Kidney (tissue), 14 donors: ENCODE results near the gene NAPB. TPM values are rescaled to one million over a fixed set of nuclear protein-coding genes. Genes with fewer than 3 reads are reported as not detected.

ENCODE experiments used
- DNase-seq, 5 donors: peaks; one replicate each; pipeline ENCODE4 v3.0.0-alpha.2; 2013 to 2020
- FAIRE-seq: peaks from 2 replicates; lab custom pipeline; 2012; peaks lifted over from hg19 to GRCh38; lab: Jason Lieb, UNC
- H3K27ac ChIP-seq, 2 donors: one replicate each; pipeline ENCODE4 v1.7.0; 2013; ENCODE audit warnings: low read depth in 2 of 2, low read length in 2 of 2, inconsistent platforms in 1 of 2
- H3K27me3 ChIP-seq: one replicate; pipeline ENCODE4 v1.7.1; 2013; ENCODE audit warnings: low read length, inconsistent platforms; ENCODE audit not compliant: control insufficient read depth, insufficient read depth
- H3K36me3 ChIP-seq, 3 donors: one replicate each; pipeline versions ENCODE4 v1.7.0 to v1.7.1; 2013; ENCODE audit warnings: low read length in 3 of 3, control low read depth in 1 of 3, inconsistent platforms in 1 of 3; ENCODE audit not compliant: insufficient read depth in 3 of 3, control insufficient read depth in 2 of 3
- H3K4me1 ChIP-seq, 3 donors: one replicate each; pipeline versions ENCODE4 v1.7.0 to v1.7.1; 2013; ENCODE audit warnings: low read length in 3 of 3, inconsistent platforms in 1 of 3, low read depth in 1 of 3; ENCODE audit not compliant: control insufficient read depth in 2 of 3, insufficient read depth in 2 of 3
- H3K4me3 ChIP-seq, 3 donors: one replicate each; pipeline versions ENCODE4 v1.7.0 to v1.8.1; 2013; ENCODE audit warnings: low read length in 3 of 3, control low read depth in 1 of 3, inconsistent platforms in 1 of 3
- H3K9ac ChIP-seq, 3 donors: one replicate each; pipeline versions ENCODE4 v1.7.0 to v1.7.1; 2013; ENCODE audit warnings: low read length in 3 of 3, control low read depth in 1 of 3, inconsistent platforms in 1 of 3
- H3K9me3 ChIP-seq, 3 donors: one replicate each; pipeline versions ENCODE4 v1.7.0 to v1.7.1; 2013; ENCODE audit warnings: low read length in 3 of 3, control low read depth in 1 of 3, inconsistent platforms in 1 of 3; ENCODE audit not compliant: control insufficient read depth in 2 of 3, insufficient read depth in 1 of 3
- intact Hi-C: fragments of 100-400 bp; cut with DNase I; formaldehyde crosslinking; loops from one replicate; pipeline ENCODE4 v1.11.1; 2022
- polyA plus RNA-seq: library from polyadenylated mRNA; stranded (reverse); fragments of 350-450 nt; fragmentation: Illumina TruSeq; extraction: RNeasy Lipid Tissue Mini Kit (QIAGEN cat#74804); gene quantifications from one replicate; pipeline ENCODE4 v1.2.3, GENCODE V29; 2014; ENCODE audit warnings: low read depth, low replicate concordance; ENCODE audit not compliant: insufficient read depth
- total RNA-seq: library from RNA; stranded (reverse); fragmentation: NEBNext Ultra II Directional; extraction: Animal tissue kit (Norgen Biotek cat#: 25700); gene quantifications from one replicate; pipeline ENCODE4 v1.2.1, GENCODE V29; 2021
- TF ChIP-seq, protein P1 (sequence below): IDR thresholded peaks from 3 replicates; pipeline ENCODE4 v1.5.1; 2012; ENCODE audit warnings: mild to moderate bottlenecking, moderate library complexity, borderline replicate concordance; ENCODE audit not compliant: insufficient read depth; ENCODE audit errors: extremely low read depth
- donor health status: control.
- donor health status: control.
- donor health status: control.
- donor health status: control.
- donor health status: control.
- donor health status: DM: yes; HTN: yes; CAD: no.
- donor health status: Normal renal cell carcinoma (clear cell type).

NAPB gene
- total and polyA plus RNA-seq, 2 donors from 2014 or later, result 5.3 to 9.6 TPM

DNA sequence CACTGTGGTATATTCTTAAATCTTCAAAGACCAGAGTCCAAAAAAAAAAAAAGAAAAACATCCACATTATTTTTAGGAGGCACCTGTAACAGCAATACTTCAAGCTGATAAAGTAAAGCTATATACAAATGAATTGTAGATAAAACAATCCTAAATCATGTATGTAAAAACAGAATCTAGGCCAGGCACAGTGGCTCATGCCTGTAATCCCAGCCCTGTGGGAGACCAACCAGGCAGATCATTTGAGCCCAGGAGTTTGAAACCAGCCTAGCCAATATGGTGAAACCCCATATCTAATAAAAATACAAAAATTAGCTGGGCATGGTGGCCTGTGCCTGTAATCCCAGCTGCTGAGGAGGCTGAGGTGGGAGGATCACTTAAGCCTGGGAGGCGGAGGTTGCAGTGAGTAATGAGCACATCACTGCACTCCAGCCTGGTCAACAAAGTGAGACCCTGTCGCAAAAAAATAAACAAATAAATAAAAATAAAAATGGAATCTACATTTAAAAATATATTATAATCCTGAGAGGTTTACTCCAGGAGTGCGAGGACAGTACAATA is 7.3 kb downstream of the NAPB start:
- Histone ChIP-seq H3K27ac (no peak overlapping the region), H3K9ac (no peak overlapping the region), H3K27me3 (no peaks in the 10 kb centered on the region), H3K4me3 (no peak overlapping the region), H3K4me1 (peaks cover 0 to 11% (median 10%) of the 10 kb centered on the region in 3 donors), H3K9me3 (no peaks in the 10 kb centered on the region), H3K36me3 (no peaks in the 10 kb centered on the region)
- TF ChIP-seq, protein P1, sequence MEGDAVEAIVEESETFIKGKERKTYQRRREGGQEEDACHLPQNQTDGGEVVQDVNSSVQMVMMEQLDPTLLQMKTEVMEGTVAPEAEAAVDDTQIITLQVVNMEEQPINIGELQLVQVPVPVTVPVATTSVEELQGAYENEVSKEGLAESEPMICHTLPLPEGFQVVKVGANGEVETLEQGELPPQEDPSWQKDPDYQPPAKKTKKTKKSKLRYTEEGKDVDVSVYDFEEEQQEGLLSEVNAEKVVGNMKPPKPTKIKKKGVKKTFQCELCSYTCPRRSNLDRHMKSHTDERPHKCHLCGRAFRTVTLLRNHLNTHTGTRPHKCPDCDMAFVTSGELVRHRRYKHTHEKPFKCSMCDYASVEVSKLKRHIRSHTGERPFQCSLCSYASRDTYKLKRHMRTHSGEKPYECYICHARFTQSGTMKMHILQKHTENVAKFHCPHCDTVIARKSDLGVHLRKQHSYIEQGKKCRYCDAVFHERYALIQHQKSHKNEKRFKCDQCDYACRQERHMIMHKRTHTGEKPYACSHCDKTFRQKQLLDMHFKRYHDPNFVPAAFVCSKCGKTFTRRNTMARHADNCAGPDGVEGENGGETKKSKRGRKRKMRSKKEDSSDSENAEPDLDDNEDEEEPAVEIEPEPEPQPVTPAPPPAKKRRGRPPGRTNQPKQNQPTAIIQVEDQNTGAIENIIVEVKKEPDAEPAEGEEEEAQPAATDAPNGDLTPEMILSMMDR, result no peak
- no peak for FAIRE-seq
- intact Hi-C loops, result no loop called here
- no peak for DNase-seq

- FAIRE-seq (no peak), DNase-seq (peak in 1 of 5 donors; percentile 14)
- no peak overlapping the region for H3K9ac ChIP-seq
- TF ChIP-seq, protein P1, result no peak
- peaks cover 0 to 10% (median 6%) of the 10 kb centered on the region in 3 donors for H3K4me1 ChIP-seq
- intact Hi-C loops, result no loop called here
- H3K27ac ChIP-seq, result no peak overlapping the region
- H3K9me3 ChIP-seq, result no peaks in the 10 kb centered on the region
- H3K27me3 ChIP-seq, result no peaks in the 10 kb centered on the region
- no peak overlapping the region for H3K4me3 ChIP-seq
- no peaks in the 10 kb centered on the region for H3K36me3 ChIP-seq
Observed at GRCh38 chr20:23412026-23412425, 9.3 kb downstream of the NAPB start.

DNA sequence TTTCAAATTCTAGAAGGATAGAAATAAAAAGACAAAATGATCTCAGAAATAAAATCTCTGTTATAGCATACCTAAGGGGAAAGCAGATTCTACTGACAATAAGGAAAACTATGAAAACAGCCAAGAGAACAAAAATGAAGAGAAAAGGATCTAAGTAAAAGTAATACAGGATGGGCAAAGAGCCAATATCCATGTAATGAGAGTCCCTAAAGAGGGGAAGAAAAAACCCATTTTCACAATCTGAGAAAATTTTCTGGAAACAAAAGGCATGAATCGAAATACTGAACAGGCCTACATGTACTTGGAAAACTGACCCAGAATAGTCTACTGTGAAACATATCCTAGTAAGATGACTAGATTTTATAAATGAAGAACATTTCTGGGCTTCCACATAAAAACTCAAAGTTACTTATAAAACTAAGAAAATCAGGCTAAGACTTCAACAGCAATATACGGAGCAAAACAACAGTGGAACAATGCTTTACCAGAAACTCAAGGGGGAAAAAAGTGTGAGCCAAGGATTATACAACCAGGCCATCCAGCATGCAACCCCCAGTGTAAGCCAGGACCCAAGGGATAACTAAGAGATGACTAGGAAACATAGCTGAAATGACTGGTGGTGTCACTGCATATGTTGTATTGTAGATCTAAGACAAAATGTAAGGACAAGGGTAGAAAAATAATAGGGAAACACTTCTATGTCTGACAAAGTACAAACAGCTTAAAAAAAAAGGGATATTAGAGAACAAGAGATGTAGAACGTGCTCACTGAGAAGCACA is 10.2 kb downstream of the NAPB start:
- intact Hi-C loops, result no loop called here
- no peak for FAIRE-seq

More for the DNA sequence above, 10.2 kb downstream of the NAPB start:
- Histone ChIP-seq H3K9ac (no peak overlapping the region), H3K27ac (no peak overlapping the region), H3K4me1 (peaks cover 0 to 19% (median 6%) of the 10 kb centered on the region in 3 donors), H3K36me3 (no peaks in the 10 kb centered on the region), H3K9me3 (no peaks in the 10 kb centered on the region), H3K4me3 (no peak overlapping the region), H3K27me3 (no peaks in the 10 kb centered on the region)
- DNase-seq, result no peak
- TF ChIP-seq, protein P1, result no peak
